ENCODE measurements around the gene PIK3CG.

DNA sequence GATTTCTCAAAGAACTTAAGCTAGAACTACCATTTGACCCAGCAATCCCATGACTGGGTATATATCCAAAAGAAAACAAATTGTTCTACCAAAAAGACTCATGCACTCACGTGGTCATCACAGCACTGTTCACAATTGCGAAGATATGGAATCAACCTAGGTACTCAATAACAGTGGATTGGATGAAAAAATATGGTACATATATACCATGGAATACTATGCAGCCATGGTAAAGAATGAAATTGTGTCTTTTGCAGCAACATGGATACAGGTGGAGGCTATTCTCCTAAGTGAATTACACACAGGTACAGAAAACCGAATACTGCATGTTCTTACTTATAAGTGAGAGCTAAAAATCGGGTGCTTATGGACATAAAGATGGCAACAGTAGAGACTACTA, 61.8 kb downstream of the PIK3CG start:
- TF ChIP-seq POLR2A (IDR thresholded peaks at IDR 0.05; ENCODE audit: low read depth, low read length) (no peak), POLR2AphosphoS5 (IDR thresholded peaks at IDR 0.05; ENCODE audit: low read depth, low read length) (no peak)
